Measurements from ENCODE around the gene PRPS2. TPM values are rescaled to one million over a fixed set of nuclear protein-coding genes. Genes with fewer than 3 reads are reported as not detected.

The PRPS2 gene
- total RNA-seq, result 17.6 TPM
- long read RNA-seq, transcript PRPS2-202 (7 exons, 2,511 nt), result major isoform, 28 of 38 reads
- long read RNA-seq, partial matches to known transcripts, result 4 of 38 reads
- long read RNA-seq, other reads (novel, unspliced or antisense), result 3 of 38 reads

DNA sequence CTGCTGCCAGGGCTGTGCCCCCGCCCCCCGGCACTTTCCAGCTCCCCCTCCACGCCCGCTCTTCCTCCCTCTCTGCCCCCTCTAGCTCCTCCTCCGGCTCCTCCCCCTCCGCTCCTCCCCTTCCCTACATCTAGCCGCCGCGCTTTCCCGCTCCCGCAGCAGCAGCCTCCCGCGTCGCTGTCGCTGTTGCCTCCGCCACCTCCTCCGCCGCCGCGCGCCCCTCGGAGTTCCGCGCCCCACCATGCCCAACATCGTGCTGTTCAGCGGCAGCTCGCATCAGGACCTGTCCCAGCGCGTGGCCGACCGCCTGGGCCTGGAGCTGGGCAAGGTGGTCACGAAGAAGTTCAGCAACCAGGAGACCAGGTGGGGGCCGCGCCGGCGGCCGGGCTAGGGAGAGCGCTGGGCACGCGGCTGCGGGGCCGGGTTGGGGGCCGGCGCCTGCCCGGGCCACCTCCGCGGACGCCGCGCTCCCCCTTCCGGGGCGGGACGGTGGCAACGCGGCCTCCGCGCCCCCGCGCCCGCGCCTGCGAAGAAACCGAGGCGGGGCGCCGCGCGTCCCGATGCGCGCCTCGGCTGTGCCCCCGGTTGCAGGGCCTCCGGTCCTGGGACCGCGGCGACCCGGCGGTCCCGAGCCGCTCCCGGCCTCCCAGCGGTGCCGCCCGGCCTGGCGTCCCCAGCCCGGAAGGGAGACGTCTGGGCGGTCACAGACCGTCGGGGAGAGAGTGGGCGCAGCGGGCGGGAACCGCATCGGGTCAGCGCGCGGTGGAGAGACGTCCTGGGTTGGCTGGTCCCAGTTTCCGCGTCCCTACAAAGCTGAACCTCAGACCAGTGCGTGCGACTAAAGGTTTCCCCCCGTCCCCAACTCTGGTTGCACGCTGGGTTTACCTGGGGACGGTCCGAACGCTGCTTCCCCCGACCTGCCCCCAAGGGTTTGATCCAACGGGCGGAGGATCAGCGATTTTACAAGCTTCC is at the start of gene PRPS2:
TSS of gene PRPS2 (plus strand) at position 156 of the 972 bp plus-strand sequence. CDS start at position 242, 86 bp downstream.
- no peak for DNase-seq (ENCODE audit: low spot score)

DNA sequence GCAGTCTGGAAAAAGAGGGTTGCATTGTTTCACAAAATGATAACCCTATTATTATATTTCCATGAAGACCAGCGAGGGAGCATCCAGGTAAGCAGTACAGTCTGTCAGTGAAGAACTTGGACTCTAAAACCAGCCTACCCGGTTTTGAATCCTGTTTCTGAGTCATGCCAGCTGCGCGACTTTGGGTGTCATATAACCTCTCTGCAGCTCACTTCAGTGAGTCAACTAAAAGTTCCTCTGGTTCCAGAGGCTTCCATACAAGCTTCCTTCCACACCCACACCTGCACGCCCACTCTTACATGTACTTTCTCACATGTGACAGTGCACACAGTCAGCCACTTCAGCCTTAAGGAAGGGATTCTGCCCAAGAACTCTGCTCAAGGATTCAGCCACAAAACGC is 49.8 kb upstream of the PRPS2 start:
- no peak for DNase-seq (ENCODE audit: low spot score)

DNA sequence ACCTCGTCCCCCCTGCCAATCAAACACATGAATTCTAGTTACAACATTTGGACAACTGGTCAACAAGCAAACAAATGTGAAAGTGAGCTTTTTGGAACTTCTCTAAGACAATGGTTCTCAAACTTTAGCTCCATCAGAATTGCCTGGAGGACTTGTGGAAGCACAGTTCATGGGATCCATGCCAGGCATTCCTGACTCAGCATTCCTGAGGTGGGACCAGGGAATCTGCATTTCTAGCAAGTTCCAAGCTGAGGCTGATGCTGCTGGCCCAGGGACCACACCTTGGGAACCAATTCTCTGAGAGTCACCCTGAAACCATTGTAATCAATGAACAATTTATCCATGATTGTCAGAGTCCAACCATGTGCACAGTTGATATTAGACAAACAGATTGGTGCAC is 43.8 kb upstream of the PRPS2 start:
- DNase-seq (ENCODE audit: low spot score), result no peak

DNA sequence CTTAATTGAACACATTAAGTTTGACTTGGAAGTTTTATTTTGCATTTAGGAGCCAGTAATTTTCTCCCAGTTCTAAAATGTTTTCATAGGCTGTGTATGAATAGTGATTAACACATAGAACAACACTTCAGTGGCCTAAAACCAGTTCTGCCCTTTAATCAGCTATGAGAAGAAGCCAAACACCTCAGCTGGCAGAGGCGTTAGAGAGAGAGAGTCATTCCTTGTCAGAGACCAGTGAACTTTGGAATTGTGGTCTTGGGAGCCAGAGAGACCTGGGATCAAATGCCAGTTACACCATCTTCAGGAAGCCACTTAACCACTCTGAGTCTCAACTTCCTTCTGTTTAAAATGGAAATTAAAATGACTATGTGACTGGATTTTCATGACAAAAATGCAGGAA is 39.3 kb upstream of the PRPS2 start:
- DNase-seq (ENCODE audit: low spot score), result no peak

DNA sequence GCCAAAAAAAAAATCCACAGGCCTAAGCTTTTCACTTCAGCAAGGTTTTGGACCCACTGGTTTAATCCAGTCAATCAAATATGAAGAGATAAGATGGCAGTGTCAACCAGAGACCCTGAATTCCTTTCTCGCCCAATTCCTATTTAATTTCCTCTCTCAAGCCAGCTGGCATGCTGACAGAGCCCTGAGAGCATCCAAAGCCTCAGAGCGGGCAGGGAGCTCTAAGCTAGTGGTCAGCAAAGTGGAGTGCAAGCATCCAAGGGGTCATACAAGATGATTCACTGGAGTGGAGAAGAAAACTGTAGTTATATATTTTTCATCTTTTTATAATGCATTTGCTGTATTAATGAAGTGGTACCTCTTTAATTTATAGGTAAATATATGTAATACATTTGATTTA is 37.8 kb upstream of the PRPS2 start:
- DNase-seq (ENCODE audit: low spot score), result no peak

DNA sequence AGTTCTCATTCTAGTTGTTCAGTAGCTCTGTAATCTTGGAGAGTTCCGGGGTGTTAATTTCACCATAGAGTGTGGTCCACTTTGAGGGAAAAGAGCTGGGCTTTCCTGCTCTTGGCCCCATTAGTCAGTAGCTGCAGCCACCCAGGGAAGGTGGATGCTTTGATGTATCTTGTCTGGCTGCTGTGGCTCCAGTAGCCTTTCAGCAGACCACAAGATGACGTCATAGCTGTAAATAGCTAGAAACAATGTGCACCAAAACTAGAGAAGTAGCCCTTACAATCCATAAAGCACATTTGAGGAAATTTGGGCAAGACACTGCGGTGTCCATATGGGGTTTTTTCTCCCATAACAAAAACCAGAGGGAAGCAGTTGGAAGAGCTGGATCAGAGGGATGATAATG is 32.9 kb upstream of the PRPS2 start:
- no peak for DNase-seq (ENCODE audit: low spot score)

DNA sequence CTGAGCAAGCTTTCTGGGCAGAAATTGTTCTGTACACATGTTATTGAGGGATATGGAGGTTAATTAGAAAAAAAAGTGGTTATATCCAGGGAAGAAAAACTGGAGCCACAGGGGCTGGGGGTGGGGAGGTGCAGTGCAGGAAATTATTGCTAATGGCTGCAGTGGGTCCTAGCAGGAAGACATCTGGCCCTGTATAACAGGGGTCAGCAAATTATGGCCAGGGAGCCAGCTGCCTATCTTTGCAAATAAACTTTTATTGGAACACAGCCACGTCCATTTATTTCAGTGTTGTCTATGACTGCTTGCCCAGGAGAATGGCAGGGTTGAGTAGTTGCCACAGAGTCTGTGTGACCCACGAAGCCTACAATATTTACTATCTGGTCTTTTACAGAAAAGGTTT is 23.4 kb upstream of the PRPS2 start:
- DNase-seq (ENCODE audit: low spot score), result no peak

DNA sequence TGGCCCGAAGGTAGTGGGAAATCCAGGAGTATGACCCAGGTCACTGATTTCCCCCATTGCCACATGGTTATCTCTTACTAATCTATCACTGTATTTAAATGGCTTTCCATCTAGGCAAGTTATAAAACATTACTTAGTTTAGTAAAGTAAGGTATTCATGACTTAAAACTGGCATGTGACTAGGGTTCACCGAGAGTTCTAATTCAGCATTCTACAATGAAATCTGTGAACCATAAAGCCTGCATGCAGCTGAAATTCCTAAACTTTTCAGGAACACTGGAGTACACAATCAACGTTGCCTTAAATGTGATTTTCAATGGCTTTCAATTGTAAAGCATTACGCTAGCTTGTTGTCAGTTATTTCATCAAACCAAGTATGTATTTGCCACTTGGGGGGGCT is 22.7 kb upstream of the PRPS2 start:
- no peak for DNase-seq (ENCODE audit: low spot score)

DNA sequence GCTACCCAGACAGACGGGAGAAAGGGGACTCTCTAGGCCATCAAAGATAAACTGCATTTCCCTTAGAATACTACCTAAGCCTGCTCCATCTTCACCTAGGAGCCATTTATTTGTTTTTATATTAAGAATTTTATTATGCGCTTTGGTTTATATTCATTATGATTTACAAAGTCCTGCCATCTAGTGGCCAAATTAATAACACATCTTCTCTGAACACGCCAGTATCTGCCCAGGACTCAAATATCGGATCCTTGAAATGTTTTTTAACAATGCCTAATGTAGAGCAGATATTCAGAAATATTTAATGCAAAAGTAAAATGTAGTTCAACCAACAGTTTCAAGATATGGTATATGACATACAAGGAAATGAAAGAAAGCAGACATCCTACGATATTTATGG is 20.8 kb upstream of the PRPS2 start:
- no peak for DNase-seq (ENCODE audit: low spot score)

DNA sequence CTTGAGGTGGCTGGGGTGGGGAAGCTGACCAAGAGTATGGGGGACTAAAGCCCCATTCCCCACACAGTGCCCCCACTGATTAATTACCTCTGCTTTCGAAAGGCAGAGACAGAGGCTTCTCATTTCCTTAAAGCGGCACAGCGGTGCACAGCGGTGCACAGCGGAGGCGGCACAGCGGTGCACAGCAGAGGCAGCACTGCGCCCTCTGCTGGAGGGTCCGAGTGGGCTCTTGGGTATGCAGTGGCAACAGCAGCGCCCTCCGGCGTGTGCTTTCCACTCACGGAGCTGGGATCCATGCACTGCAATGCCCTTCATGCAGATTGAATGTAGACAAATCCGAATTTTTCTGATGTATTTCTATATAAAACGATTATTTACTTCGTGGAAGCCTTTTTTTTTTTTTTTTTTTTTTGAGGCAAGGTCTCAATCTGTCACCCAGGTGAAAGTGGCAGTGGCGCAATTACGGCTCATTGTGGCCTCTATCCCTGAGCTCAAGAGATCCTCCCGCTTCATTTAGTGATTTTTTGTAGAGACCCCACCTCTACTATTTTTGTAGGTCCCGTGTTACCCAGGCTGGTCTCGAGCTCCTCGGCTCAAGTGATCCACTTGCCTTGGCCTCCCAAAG is 19.7 kb upstream of the PRPS2 start:
- no peak for DNase-seq (ENCODE audit: low spot score)

DNA sequence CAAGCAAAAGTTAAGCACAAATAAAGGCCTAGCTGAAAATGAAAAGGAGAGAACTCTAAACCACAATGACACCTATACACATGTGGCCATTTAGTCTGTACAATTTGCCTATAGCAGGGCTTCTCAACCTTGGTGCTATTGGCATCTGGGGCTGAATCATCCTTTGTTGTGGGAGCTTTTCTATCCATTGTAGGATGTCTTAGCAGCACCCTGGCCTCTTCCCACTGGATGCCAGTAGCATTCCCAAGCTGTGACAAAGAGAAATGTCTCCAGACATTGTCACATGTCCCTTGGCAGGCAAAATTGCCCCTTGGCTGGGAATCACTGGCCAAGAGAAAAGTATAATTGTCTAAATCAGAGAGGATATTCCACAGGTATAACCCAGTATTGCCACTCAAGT is 13.5 kb upstream of the PRPS2 start:
- no peak for DNase-seq (ENCODE audit: low spot score)

DNA sequence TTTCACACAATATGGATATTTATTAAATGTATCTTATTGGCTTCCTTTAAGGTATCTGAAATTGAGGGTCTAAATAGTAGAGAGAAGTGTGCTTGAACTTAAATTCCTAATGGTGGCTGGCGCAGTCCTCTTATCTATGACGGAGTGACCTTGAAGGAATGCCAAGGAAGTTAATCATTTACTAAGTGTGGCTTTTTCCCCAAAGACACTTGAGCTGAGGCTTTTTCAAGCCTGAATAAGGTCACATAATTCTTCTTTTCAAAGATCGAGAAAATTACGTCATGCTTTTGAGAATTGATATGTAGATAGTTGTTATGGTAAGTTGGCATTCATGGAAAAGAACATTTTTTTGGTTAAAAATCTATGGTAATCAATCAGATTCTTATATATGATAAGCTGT is 11.7 kb upstream of the PRPS2 start:
- no peak for DNase-seq (ENCODE audit: low spot score)

DNA sequence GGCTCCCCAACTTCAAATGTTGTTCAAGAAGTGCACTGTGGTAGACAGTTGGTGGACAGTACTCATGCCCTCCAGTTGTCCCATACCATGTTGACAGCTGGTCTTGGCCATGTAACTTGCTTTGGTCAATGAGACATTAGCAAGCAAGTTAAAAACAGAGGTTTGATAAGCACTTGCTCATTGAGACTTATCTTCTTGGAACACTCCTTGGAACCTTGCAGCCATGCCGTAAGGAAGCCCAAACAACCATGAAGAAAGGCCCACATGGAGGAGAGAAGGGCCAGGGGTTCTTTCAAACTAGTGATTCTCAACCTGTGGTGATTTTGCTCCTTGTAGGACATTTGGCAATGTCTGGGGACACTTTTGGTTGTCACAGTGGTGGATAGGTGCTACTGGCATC is 2.6 kb upstream of the PRPS2 start:
- DNase-seq (ENCODE audit: low spot score), result no peak

DNA sequence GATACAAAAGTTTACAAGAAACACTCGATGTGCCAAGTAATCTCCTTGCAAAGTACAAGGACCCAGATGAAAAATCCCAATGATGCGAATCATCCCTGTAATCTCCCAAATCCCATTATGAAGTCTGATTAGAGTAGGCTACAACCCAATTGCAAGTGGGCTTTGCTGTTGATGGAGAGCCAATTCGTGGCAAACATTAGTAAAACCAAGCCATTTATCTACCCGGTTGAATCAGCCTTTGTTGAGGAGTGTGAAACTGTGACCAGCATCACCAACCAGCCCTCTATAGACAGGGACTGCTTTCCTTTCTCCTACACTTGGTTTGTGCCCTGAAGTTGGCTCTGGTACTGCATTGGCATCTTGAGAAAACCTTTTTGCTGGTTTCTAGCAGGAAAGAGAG is 1.2 kb upstream of the PRPS2 start:
- no peak for DNase-seq (ENCODE audit: low spot score)

DNA sequence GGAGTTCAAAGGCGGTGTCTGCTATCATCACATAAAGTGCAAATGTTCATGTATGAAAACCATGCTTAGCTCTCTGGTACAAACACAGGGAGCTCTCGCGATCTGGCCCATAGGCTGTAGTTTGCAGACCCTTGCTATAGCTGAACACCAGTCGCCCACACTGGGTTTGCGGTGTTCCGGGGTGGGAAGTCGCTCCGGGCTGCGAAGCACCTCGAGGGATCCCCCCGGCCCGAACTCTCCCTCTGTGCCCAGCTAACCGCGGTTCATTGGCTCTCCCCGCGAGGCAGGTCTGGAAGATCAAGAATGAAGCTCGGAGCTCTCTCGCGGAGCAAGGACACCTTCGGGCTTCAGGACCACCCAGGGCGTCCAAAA is 341 bp upstream of the PRPS2 start:
- DNase-seq (ENCODE audit: low spot score), result no peak

DNA sequence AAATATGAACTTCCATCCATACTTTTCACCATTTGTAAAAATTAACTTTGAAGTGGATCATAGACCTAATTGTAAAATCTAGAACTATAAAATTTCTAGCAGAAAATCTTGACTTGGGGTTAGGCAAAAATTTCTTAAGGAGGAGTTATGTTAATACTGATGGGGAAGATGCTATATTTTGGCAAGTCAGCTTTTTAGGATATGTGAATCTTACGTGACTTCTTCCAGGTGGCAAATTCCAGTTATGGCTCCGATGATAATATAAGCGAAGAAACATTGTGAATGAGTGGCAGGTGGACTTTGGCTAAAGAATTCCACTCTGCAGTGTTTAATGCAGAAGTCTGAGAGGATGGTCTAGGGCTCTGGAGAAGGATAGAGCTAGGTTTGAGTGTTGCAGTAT is 1.5 kb downstream of the PRPS2 start:
- DNase-seq (ENCODE audit: low spot score), result no peak

DNA sequence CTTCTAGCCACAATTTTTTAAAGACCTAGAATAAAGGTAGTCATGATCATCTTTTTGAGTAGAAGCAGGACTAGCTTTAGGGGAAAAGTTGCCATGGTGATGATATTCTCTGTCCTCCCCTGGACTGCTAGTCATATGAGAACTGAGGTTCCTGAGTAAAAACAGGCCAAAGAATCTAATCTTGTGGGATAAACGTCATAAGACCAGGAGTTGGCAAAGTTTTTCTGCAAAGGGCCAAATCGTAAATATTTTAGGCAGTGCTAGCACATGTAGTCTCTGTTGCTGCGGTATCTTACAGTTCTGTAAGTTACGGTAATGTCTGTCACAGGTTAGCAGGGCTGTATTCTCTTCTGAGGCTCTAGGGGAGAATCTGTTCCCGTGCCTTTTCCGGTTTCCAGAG is 3.4 kb downstream of the PRPS2 start:
- DNase-seq (ENCODE audit: low spot score), result no peak

DNA sequence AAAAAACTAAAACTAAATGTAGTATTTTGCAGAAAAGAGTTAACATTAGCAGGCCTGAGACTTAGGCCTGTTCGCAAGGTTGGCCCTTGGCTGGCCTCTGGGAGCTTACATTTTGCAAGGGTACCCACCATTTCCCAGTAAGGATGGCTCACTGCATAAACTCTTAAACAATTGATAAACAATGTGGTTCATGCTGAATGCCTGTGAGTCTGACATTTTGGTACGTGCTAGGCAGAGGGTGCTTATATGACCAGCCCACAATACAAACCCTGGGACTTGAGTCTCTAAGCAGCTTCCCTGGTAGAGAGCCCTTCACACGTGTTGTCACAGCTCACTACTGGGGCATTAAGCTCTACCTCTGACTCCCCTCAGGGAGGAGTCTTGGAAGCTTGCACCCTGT is 7.4 kb downstream of the PRPS2 start:
- no peak for DNase-seq (ENCODE audit: low spot score)

DNA sequence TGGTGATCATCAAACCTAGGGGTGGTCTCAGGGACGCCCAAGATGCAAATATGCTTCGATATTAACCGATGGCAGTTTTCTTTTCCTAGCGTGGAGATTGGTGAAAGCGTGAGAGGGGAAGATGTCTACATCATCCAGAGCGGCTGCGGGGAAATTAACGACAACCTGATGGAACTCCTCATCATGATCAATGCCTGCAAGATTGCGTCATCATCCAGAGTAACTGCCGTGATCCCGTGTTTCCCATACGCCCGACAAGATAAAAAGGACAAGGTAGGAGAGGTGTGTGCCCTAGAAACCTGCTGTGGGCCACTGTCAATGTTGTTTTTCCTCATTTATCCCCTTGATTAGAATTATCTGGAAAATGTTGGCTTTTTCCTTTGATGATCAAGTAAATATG is 7.9 kb downstream of the PRPS2 start:
- DNase-seq (ENCODE audit: low spot score), result no peak

DNA sequence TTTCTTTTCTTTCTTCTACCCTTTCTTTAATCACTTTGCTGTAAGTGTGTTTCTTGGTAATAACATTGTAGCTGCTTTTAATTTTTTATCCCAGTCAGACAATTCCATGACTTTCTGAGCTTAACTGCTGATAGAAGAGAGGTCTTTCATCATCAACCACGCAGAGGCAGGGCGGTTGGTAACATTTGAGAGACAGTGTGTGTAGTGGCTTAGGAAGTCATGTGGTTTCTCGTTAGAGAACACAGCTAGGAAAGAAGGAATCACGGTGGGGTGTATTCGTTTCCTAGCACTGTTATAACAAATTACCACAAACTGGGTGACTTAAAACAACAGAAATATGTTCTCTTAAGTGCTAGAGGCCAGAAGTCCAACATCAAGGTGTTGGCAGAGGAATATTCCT is 11.5 kb downstream of the PRPS2 start:
- DNase-seq (ENCODE audit: low spot score), result no peak

DNA sequence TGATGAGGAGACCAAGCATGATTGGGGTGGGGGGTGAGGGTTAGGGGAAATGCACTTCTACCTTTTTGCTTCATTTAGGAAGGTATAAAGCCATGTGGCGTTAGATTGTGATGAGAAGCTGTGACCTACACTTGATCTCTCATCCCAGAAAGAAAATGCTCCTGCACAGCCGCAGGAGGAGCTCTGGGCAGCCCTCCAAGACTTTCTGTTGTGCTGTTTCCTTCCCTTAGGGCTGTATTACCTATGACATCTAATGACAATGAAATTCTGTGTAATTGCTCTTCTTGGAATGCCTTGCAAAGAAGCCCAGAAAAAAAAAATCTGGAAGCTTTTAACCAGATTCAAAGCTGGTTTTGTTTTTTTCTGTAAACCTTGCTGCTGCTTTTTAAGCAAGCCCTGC is 13.4 kb downstream of the PRPS2 start:
- no peak for DNase-seq (ENCODE audit: low spot score)

DNA sequence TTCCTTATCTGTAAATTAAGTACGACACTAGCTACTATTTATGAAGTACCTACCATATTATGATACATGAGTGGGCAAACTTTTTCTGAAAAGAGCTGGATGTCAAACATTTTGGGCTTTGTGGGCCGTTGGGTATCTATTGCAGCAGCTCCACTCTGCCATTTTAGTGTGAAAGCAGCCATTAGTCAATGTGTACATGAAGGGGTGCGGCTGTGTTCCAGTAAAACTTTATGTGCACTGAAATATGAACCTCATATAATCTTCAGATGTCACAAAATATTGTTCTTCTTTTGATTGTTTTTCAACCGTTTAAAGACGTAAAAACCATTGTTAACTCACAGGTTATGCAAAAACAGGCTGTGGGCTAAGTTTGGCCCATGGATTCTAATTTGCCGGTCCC is 14.1 kb downstream of the PRPS2 start:
- no peak for DNase-seq (ENCODE audit: low spot score)

DNA sequence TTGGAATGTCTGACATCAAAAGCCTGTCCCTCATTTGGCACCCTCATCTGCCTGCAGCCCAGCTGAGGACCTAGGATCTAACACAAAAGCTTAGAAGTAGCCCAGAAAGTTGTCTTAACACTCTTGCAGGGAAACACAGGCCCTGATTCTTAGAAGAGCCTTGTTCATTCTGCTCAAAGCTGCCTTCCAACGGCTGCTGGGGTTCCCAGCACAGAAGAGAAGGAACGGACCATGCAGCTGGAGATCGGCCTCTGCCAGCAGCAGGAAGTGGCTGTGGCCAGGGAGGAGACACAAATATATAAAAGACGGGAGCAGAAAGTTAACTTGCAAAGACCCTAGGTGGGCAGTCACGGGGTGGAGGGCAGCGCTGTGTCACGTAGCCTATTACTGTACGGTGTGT is 20.4 kb downstream of the PRPS2 start:
- no peak for DNase-seq (ENCODE audit: low spot score)
